Left lung (tissue), 10 donors: ENCODE measurements around the gene TRAF3. TPM values are rescaled to one million over a fixed set of nuclear protein-coding genes. Genes with fewer than 3 reads are reported as not detected.

ENCODE experiments used
- ATAC-seq: fragments of 200-7000 bp; cut with Tn5 transposase; one replicate; pipeline ENCODE4 v1.9.1; 2020; ENCODE audit warnings: moderate library complexity
- DNase-seq, 4 donors: peaks; one replicate each; pipeline ENCODE4 v3.0.0-alpha.2; 2013 to 2020
- H3K27ac ChIP-seq, 2 donors: fragments of 200-600 bp; sonication (generic) in 1 of 2; one replicate each; pipeline versions ENCODE4 v1.5.0 to v1.8.0; 2020 to 2021
- H3K27me3 ChIP-seq, 2 donors: fragments of 200-600 bp; sonication (generic) in 1 of 2; one replicate each; pipeline versions ENCODE4 v1.5.0 to v1.8.0; 2020 to 2021
- H3K36me3 ChIP-seq, 2 donors: fragments of 200-600 bp; sonication (generic) in 1 of 2; one replicate each; pipeline versions ENCODE4 v1.5.0 to v1.8.0; 2020 to 2021
- H3K4me1 ChIP-seq, 2 donors: fragments of 200-600 bp; one replicate each; pipeline ENCODE4 v1.8.0; 2021
- H3K4me3 ChIP-seq, 2 donors: fragments of 200-600 bp; sonication (generic) in 1 of 2; one replicate each; pipeline versions ENCODE4 v1.5.0 to v1.8.0; 2020 to 2021; ENCODE audit warnings: mild to moderate bottlenecking in 1 of 2
- H3K9me3 ChIP-seq, 2 donors: fragments of 200-600 bp; sonication (generic) in 1 of 2; one replicate each; pipeline versions ENCODE4 v1.5.0 to v1.8.0; 2020 to 2021
- intact Hi-C, 2 donors: fragments of 100-400 bp; cut with DNase I; formaldehyde crosslinking; loops; one replicate each; pipeline versions ENCODE4 v1.11.2 to v1.14.2; 2022
- polyA plus RNA-seq, 6 donors: library from polyadenylated mRNA; unstranded; fragments of 120-200 nt; gene quantifications; one replicate each; pipeline ENCODE4 v1.2.1, GENCODE V29; 2013; ENCODE audit not compliant: insufficient read length in 6 of 6
- total RNA-seq, 2 donors: library from RNA; stranded (reverse); fragmentation: NEBNext Ultra II Directional; extraction: Animal tissue kit (Norgen Biotek cat#: 25700); gene quantifications; one replicate each; pipeline ENCODE4 v1.2.1, GENCODE V29; 2021
- TF ChIP-seq, protein P1 (sequence below), 2 donors: fragments of 200-600 bp; sonication (generic) in 1 of 2; IDR thresholded peaks; one replicate each; pipeline versions ENCODE4 v1.5.0 to v1.8.0; 2021; ENCODE audit warnings: antibody characterized with exemption in 2 of 2
- donor health status: DM: no; HTN: yes; CAD: no.
- donor health status: DM: no; HTN: no; CAD: no.

TRAF3 gene
- total and polyA plus RNA-seq, 8 donors = 10.9 to 25.1 (median 13.1) TPM

DNA sequence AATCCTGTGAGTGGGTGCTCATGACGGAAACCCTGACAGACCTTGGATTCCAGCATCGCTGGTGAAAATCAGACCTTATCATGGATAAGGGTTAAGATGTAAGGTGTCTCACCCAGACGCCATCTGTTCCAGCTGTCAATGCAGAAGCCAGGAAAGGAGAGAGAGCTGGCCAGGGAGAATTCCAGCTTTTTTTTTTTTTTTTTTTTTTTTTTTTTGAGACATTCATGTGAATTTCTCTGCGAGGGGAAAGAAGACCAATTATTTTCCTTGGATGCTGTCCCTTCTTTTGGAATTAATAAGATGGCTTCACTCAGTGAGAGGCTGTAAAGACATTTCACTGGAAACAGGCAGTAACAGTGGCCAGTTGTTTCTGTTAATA is 1.8 kb downstream of the TRAF3 start:
- H3K27ac ChIP-seq = peak overlapping the region in 1 of 2 donors; percentile 58
- H3K36me3 ChIP-seq = no peaks in the 10 kb centered on the region
- no peaks in the 10 kb centered on the region for H3K27me3 ChIP-seq
- TF ChIP-seq, protein P1, sequence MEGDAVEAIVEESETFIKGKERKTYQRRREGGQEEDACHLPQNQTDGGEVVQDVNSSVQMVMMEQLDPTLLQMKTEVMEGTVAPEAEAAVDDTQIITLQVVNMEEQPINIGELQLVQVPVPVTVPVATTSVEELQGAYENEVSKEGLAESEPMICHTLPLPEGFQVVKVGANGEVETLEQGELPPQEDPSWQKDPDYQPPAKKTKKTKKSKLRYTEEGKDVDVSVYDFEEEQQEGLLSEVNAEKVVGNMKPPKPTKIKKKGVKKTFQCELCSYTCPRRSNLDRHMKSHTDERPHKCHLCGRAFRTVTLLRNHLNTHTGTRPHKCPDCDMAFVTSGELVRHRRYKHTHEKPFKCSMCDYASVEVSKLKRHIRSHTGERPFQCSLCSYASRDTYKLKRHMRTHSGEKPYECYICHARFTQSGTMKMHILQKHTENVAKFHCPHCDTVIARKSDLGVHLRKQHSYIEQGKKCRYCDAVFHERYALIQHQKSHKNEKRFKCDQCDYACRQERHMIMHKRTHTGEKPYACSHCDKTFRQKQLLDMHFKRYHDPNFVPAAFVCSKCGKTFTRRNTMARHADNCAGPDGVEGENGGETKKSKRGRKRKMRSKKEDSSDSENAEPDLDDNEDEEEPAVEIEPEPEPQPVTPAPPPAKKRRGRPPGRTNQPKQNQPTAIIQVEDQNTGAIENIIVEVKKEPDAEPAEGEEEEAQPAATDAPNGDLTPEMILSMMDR (IDR thresholded peaks at IDR 0.05) = no peak
- peaks cover 11 to 54% of the 10 kb centered on the region in 2 donors for H3K4me1 ChIP-seq
- H3K4me3 ChIP-seq = peak overlapping the region; percentile 67 to 78
- ATAC-seq (no peak), DNase-seq (no peak)
- no peaks in the 10 kb centered on the region for H3K9me3 ChIP-seq
- intact Hi-C loops = loop anchor here in 1 of 2 donors (10.0 kb wide), 1 partner anchor 146 kb away; the partner anchor contains the start of gene AMN

DNA sequence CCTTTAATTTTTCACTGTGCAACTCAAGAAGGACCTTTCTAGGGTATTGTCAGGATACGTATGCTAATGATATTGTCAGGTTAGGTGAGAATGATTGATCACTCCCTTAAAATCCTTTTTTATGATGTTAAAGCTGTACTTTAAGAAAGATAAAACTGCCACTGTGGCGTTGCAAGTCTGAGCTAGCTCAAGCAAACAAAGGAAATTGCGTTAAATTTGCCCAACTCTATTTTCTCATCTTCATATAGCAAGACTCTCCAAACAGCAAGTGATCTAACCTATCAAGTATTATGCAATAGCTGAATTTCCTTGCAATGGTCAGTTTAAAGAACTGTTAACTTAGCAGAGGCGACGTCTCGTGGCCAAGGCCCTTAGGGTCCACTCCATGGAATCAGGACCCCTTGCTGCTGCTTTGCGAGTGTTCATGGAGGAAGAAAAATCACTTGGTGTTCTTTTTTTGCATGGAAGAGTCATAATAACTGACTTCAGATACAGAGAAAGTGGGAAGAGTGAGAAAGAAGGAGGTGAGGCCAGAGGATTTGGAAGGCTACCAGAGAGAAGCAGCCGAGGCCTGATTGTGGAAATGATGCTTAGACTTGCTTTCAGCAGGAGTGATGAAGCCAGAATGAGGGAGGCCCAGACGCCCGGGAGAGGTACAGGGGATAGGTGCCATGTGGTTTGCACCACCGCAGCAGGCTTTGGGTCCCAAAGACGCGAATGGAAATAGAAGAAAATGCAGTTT is 2.5 kb downstream of the TRAF3 start:
- H3K9me3 ChIP-seq = no peaks in the 10 kb centered on the region
- peaks cover 11 to 55% of the 10 kb centered on the region in 2 donors for H3K4me1 ChIP-seq
- no peak for DNase-seq
- H3K27ac ChIP-seq = peak overlapping the region in 1 of 2 donors; percentile 58
- H3K4me3 ChIP-seq = peak overlapping the region in 1 of 2 donors; percentile 78
- H3K27me3 ChIP-seq = no peaks in the 10 kb centered on the region
- no peaks in the 10 kb centered on the region for H3K36me3 ChIP-seq
- intact Hi-C loops = loop anchor here in 1 of 2 donors (10.0 kb wide), 1 partner anchor 145 kb away; the partner anchor contains the start of gene AMN
- TF ChIP-seq, protein P1 (IDR thresholded peaks at IDR 0.05) = no peak
- ATAC-seq = no peak

DNA sequence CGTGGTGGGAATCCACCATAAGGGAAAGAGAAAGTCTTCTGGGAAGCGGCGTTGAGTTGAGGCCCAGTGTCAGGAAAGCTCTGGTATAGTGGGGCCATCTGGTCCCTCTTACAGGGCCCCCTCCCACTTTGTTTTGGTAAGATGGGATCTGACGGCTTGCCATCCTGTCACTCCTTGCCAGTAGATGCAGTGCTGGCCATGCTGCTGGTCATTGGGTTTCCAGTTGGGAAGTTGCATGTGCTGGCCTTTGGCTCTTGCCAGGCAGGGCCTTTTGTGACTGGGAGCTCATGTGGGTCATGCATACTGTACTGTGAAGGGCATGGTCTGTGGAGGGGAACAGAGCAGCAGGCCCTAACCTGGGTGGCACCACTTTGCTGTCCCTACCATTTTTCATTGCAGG is 3.8 kb downstream of the TRAF3 start:
- TF ChIP-seq, protein P1 (IDR thresholded peaks at IDR 0.05) = no peak
- no peak overlapping the region for H3K4me3 ChIP-seq
- no peaks in the 10 kb centered on the region for H3K27me3 ChIP-seq
- DNase-seq (no peak), ATAC-seq (no peak)
- intact Hi-C loops = no loop called here
- H3K27ac ChIP-seq = no peak overlapping the region
- H3K4me1 ChIP-seq = peaks cover 11 to 44% of the 10 kb centered on the region in 2 donors
- no peaks in the 10 kb centered on the region for H3K36me3 ChIP-seq
- H3K9me3 ChIP-seq = no peaks in the 10 kb centered on the region

DNA sequence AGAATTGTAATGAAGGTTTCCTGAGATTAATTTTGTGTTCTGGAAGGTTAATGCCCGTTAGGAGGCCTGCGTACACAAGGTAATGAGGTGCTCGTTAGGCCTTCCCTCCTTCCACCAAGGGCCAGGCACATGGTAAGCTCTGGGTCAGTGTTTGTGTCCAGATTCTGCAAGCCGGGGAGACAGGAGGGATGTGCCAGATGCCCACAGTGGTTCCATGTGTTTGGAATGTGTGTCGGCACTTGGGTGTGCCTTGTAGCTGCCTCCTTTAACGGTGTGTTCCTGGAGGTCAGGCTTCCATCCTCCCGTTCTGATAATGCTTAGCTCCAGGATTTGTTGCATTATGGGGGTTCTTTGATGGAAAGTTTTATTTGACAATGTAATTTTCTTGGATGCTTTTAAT is 5.7 kb downstream of the TRAF3 start:
- Histone ChIP-seq H3K9me3 (no peaks in the 10 kb centered on the region), H3K4me1 (peaks cover 11 to 51% of the 10 kb centered on the region in 2 donors), H3K36me3 (no peaks in the 10 kb centered on the region), H3K27me3 (no peaks in the 10 kb centered on the region), H3K4me3 (no peak overlapping the region), H3K27ac (no peak overlapping the region)
- no peak for ATAC-seq
- intact Hi-C loops = no loop called here
- DNase-seq = no peak
- TF ChIP-seq, protein P1 (IDR thresholded peaks at IDR 0.05) = no peak

DNA sequence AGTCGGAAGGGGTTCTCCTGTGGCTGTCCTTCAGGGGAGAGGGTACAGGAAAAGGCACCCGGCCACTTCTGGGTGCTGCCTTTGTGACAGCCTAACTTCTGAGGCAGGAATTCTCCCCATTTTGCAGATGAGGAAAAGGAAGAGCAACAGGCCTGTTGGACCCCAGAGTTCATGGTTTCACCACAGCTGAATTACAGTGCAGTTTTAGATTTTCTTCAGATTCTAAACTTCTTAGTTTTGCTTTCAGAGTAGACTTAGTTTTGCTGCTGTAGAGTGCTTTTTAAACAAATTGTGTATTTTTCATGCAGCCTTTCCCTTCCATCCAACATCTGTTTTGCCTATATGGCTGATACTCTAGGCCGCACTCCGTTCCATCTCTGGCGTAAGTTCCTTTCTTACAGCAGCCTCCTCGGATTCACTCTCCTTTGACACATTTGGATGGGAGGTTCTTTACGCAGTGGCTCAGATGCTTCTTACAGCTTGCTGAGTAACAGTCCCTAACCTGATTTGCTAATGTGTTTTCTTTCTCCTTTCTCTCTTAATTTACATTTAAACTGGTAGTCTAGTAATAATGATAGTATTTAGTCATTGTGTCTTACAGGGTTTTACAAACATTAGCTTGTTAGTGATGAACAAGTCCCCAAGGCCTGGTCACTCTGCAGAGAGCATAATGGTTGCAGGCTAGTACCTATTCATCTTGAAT is 7.8 kb downstream of the TRAF3 start:
- Histone ChIP-seq H3K4me3 (no peak overlapping the region), H3K27ac (no peak overlapping the region), H3K9me3 (no peaks in the 10 kb centered on the region), H3K27me3 (no peaks in the 10 kb centered on the region), H3K36me3 (no peaks in the 10 kb centered on the region), H3K4me1 (peaks cover 2 to 45% of the 10 kb centered on the region in 2 donors)
- intact Hi-C loops = no loop called here
- TF ChIP-seq, protein P1 (IDR thresholded peaks at IDR 0.05) = no peak
- no peak for ATAC-seq
- no peak for DNase-seq
